Inferior parietal cortex (tissue), 1 donor: ENCODE data around the gene RALGAPA2.
"Not testable (repeated sequence)": the region's sequence is repeated elsewhere in the genome, so short reads cannot be mapped to it uniquely, and the experiment has no call there.

Experiments used
- DNase-seq: peaks from one replicate; pipeline ENCODE4 v3.0.0-alpha.2; 2016; ENCODE audit errors: extremely low spot score

Gene RALGAPA2

DNA sequence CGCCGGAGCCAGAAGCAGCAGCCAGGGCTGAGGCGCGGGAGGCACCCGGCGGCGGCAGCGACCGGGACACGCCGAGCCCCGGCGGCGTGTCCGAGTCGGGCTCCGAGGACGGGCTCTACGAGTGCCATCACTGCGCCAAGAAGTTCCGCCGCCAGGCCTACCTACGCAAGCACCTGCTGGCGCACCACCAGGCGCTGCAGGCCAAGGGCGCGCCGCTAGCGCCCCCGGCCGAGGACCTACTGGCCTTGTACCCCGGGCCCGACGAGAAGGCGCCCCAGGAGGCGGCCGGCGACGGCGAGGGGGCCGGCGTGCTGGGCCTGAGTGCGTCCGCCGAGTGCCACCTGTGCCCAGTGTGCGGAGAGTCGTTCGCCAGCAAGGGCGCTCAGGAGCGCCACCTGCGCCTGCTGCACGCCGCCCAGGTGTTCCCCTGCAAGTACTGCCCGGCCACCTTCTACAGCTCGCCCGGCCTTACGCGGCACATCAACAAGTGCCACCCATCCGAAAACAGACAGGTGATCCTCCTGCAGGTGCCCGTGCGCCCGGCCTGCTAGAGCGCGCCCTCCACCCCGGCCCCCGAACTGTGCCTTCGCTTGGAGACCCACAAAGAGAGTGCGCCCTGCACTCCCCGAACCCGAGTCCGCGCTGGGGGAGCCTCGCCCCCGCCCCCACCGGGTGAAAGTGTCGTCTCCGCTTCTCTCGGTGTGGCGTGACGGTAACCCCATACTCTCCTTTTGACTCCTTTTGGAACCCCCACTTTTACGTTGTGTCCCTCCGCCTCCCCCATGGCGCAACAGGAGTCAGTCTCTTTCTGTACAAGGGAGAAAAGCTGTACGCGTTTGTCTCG is 343.0 kb downstream of the RALGAPA2 start:
- DNase-seq, result no peak

GRCh38 chr20:20368418-20369249 is 343.8 kb downstream of the RALGAPA2 start:
- DNase-seq, result no peak

- no peak for DNase-seq
Measured at GRCh38 chr20:20367575-20368417, 344.6 kb downstream of the RALGAPA2 start, which contains the start of gene INSM1. TSS of gene INSM1 (plus strand) at chr20:20368104. CDS start at chr20:20368268, 164 bp downstream.

GRCh38 chr20:20366876-20367574 is 345.4 kb downstream of the RALGAPA2 start:
- no peak for DNase-seq

DNA sequence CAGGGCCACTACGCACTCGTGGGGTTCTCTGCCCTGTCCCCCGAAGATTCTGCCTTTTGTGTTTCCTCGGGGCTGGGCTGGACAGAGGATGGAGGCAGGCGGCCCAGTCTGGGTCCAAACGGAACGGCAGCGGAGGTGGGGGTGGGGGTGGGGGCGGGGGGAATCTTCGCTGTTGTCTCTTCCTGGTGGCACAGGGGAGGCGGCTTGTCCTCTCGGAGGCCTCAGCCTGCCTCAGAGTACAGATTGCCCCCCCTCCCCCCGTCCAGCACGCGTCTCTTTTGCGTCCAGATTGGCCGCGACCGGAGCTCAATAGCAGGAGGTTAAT is 345.9 kb downstream of the RALGAPA2 start:
- DNase-seq, result no peak

DNA sequence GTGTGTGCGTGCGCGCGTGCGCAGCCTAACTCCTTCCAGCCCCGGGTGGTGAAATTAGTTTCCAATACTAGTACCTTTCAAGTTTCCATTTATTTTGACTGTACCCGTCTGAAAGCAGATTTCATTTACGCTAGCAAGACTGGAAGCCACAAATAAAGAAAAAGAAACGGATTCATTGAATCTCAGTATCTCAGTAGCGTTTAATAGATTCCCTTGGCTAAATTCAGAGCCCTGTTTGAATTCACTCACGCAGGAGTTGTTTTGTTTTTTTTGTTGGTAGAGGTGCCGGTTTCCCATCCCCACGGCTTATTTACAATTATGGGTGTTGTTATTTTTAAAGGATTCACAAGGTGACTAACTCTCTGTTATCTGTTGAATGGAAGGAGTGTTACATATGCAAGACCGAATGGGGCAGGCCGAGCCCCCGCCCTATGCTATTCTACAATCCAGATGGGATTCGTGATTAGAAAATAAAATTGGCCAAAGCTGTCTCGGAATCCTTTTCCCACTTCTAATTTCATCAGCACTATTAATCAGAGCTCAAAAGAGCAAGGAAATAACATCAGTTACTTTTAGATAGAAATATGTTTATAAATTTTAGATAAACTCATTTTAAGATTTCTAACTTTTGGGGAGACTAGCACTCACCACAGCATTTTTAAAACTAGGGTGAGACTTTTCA is 346.8 kb downstream of the RALGAPA2 start:
- DNase-seq, result no peak

DNA sequence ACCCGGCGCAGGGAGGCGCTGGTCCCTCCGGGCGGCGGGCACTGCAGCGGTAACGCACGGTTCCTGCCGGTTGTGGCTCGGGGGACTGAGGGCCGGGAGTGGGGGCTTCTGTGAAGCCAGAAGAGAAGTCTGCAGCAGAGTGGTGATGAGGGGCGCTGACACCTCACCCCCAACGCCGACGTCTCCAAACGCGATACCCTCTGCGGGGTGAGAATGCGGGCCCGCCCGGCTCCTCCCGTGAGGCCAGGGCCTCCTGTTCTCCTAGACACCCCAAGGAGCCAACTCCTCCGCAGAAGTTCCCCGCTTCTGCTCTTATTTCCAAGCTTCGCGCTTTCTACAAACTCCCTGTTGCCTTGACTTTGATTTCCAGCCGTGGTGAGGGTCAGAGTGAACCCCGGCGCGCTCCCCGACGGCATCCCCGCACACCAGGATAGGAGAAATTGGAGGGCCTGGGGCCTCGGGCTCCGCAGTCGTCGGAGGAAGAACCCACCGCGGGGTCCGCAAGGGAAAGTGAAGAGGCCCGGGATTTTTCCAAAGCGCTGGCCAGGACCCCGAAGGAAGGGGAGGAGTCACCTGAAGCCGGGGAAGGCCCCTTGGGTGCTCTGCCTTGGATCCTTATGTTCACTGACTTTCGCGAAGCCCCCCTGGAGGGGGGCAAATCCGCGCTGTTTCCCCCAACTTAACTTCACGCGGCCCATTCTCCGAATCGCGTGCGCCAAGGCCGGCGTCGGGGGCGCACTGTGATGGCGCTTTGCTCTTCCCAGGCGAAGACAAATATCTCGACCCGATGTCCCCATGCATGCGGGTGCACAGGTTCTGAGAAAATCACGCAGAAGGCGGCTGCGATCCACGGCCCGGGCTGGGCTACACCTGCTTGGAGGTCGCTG is 347.6 kb downstream of the RALGAPA2 start:
- no peak for DNase-seq

GRCh38 chr20:20363799-20364592 is 348.4 kb downstream of the RALGAPA2 start:
- DNase-seq, result no peak

DNA sequence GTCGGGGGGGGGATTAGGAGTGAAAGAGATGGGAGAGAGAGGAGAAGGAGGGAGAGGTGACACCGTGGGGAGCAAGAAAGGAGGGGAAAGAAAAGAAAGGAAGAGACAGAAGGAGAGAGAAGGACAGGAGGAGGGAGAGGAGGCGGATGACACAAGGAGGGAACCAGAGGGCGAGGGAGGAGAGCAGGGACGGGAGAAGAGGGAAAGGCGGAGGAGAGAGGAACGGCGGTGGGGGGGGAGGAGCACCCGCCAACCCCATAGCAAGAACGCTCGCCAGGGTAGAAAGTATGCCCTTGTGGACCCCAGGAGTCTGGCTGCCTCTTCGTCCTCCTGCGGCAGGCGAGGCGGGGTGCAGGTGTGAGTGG is 349.0 kb downstream of the RALGAPA2 start:
- no peak for DNase-seq

- no peak for DNase-seq
Measured at GRCh38 chr20:20362774-20363433, 349.5 kb downstream of the RALGAPA2 start.

DNA sequence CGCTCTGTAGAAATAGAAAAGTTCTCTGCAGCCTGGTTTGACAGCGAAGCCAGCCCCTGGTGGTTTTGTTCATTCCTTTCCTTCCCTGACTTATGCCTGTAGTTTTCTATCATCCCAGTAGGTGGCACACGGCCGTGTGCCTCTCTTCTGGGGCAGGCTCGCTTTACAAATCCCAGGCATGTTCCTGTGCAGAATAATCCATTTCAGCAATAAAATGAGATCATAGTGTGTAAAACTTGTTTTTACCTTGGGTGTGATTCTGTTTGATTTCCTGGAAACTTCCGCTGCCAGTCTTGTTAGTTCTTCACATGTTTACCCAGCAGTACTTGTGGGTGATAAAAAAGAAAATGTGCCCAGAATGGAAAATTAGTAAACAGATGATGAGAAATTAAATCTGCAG is 352.0 kb downstream of the RALGAPA2 start:
- peak; percentile 76 for DNase-seq

DNA sequence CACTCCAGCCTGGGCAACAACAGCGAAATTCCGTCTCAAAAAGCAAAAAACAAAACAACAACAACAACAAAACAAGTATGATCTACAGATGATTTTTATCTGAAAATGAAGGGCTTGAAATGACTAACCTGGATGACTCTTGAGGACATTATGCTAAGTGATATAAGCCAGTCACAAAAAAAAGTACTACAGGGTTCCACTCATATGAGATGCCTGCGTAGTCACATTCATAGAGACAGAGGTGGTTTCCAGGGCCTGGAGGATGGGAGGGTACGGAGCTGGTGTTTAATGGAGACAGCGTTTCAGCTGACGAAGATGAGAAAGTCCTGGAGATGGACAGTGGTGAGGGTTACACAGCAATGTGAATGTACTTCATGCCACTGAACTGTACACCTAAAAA is 352.8 kb downstream of the RALGAPA2 start:
- DNase-seq, result no peak

GRCh38 chr20:20358801-20359200 is 353.6 kb downstream of the RALGAPA2 start:
- no peak for DNase-seq

DNA sequence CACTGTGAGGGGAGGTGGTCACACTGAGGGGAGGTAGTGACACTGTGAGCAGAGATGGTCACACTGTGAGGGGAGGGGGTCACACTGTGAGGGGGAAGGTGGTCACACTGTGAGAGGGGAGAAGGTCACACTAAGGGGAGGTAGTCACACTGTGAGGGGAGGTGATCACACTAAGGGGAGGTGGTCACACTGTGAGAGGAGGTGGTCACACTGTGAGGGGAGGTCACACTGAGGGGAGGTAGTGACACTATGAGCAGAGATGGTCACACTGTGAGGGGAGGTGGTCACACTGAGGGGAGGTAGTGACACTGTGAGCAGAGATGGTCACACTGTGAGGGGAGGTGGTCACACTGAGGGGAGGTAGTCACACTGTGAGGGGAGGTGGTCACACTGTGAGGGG is 356.9 kb downstream of the RALGAPA2 start:
- not testable (repeated sequence) for DNase-seq

GRCh38 chr20:20353576-20353975 is 358.9 kb downstream of the RALGAPA2 start:
- DNase-seq, result no peak

DNA sequence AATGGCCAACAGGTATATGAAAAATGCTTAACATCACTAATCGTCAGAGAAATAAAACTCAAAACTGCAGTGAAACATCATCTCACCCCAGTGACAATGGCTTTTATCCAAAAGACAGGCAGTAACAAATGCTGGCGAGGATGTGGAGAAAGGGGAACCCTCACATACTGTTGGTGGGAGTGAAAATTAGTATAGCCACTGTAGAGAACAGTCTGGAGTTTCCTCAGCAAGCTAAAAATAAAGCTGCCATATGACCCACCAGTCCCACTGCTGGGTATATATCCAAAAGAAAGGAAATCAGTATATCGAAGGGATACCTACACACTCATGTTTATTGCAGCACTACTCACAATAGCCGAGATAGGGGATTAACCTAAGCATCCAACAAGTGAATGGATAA is 368.0 kb downstream of the RALGAPA2 start:
- no peak for DNase-seq

GRCh38 chr20:20343932-20344331 is 368.5 kb downstream of the RALGAPA2 start:
- no peak for DNase-seq
